ENCODE measurements around the gene IDI1.

DNA sequence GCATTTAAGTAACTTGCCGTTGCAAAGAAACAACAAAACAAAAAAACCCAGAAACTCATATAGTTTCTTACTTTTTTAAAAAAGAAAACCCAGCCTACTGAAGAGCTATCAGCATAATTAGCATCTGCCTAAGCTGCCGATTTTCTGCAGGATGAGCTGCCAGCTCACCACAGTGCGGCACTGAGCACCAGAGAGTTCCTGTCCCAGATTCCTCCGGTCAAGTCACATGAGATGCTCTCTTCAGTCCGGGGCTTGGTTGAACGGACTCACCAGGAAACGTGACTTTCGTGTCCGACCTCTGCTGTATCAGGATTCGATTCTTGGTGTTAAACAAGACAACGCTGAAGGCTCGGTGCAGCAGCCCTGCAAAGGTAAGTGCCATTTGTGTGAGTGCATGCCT is 26.5 kb downstream of the IDI1 start:
- TF ChIP-seq, protein P1, sequence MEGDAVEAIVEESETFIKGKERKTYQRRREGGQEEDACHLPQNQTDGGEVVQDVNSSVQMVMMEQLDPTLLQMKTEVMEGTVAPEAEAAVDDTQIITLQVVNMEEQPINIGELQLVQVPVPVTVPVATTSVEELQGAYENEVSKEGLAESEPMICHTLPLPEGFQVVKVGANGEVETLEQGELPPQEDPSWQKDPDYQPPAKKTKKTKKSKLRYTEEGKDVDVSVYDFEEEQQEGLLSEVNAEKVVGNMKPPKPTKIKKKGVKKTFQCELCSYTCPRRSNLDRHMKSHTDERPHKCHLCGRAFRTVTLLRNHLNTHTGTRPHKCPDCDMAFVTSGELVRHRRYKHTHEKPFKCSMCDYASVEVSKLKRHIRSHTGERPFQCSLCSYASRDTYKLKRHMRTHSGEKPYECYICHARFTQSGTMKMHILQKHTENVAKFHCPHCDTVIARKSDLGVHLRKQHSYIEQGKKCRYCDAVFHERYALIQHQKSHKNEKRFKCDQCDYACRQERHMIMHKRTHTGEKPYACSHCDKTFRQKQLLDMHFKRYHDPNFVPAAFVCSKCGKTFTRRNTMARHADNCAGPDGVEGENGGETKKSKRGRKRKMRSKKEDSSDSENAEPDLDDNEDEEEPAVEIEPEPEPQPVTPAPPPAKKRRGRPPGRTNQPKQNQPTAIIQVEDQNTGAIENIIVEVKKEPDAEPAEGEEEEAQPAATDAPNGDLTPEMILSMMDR (IDR thresholded peaks at IDR 0.05) = no peak
- TF ChIP-seq POLR2AphosphoS5 (IDR thresholded peaks at IDR 0.05) = no peak
